HL-60 (cell line): Measurements from ENCODE around the gene GCGR.

Source experiments
- CTCF ChIP-seq: IDR thresholded peaks from one replicate; pipeline ENCODE4 v1.5.1; 2011; ENCODE audit warnings: low read length, control low read depth, inconsistent platforms; ENCODE audit not compliant: insufficient read depth
- POLR2AphosphoS5 ChIP-seq: IDR thresholded peaks from 2 replicates; pipeline ENCODE4 v1.6.1; 2012; ENCODE audit warnings: low read depth
- REST ChIP-seq: IDR thresholded peaks from 2 replicates; pipeline ENCODE4 v1.6.1; 2012; ENCODE audit warnings: low read depth; ENCODE audit not compliant: insufficient replicate concordance
- SPI1 ChIP-seq: IDR thresholded peaks from 2 replicates; pipeline ENCODE4 v1.6.1; 2012; ENCODE audit warnings: low read depth, mild to moderate bottlenecking, borderline replicate concordance

GRCh38 chr17:81849457-81849856 is 45.5 kb downstream of the GCGR start:
- TF ChIP-seq POLR2AphosphoS5 = no peak
- no peak for TF ChIP-seq CTCF
- TF ChIP-seq REST = no peak
- no peak for TF ChIP-seq SPI1
